Testis (tissue), 2 donors: ENCODE results near the gene GPR62.

ENCODE experiments used
- POLR2A ChIP-seq: fragments of 450-650 bp; IDR thresholded peaks from one replicate; pipeline ENCODE4 v1.6.1; 2017; ENCODE audit warnings: antibody characterized with exemption, mild to moderate bottlenecking, moderate library complexity
- TF ChIP-seq, protein P1 (sequence below), 3 experiments: fragments of 450-650 bp in 2 of 3; fragments of 200-600 bp in 1 of 3; sonication (generic) in 1 of 3; IDR thresholded peaks; one replicate each; pipeline ENCODE4 v1.5.1; 2016 to 2019; ENCODE audit warnings: antibody characterized with exemption in 3 of 3, mild to moderate bottlenecking in 2 of 3, moderate library complexity in 1 of 3

DNA sequence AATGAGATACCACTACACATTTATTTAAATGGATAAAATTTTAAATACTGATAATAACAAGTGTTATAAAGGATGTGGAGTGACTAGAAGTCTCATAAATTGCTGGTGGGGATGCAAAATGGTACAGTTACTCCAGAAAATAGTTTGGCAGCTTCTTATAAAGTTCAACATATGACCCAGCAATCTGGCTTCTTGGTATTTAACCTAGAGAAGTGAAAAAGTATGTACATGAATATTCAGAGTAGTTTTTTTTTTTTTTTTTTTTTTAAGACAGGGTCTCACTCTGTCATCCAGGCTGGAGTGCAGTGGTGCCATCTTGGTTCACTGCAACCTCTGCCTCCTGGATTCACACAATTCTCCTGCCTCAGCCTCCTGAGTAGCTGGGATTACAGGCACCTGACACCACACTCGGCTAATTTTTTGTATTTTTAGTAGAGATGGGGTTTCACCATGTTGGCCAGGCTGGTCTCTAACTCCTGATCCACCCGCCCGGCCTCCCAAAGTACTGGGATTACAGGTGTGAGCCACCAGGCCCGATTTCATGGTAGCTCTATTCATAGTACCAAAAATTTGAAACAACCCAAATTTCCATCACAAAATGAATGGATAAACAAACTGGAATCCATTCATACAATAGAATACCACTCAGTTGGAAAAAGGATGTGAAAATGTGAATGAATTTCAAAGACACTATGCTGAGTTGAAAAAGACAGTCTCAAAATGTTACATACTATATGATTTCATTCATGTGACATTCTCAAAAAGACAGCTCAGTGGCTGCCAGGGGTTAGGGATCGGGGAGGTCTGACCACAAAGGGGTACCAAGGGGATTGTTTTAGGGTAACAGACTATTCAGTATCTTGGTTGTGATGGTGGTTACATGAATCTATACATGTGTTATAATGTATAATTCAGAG is 27.9 kb upstream of the GPR62 start:
- TF ChIP-seq, protein P1, sequence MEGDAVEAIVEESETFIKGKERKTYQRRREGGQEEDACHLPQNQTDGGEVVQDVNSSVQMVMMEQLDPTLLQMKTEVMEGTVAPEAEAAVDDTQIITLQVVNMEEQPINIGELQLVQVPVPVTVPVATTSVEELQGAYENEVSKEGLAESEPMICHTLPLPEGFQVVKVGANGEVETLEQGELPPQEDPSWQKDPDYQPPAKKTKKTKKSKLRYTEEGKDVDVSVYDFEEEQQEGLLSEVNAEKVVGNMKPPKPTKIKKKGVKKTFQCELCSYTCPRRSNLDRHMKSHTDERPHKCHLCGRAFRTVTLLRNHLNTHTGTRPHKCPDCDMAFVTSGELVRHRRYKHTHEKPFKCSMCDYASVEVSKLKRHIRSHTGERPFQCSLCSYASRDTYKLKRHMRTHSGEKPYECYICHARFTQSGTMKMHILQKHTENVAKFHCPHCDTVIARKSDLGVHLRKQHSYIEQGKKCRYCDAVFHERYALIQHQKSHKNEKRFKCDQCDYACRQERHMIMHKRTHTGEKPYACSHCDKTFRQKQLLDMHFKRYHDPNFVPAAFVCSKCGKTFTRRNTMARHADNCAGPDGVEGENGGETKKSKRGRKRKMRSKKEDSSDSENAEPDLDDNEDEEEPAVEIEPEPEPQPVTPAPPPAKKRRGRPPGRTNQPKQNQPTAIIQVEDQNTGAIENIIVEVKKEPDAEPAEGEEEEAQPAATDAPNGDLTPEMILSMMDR (IDR thresholded peaks at IDR 0.05) = no peak
- TF ChIP-seq POLR2A = no peak
